Neutrophil (primary cell): Measurements from ENCODE around the gene CPNE2.
A peak's percentile ranks its signal among the peaks of the same experiment; 100 is the strongest.

Experiments used
- H3K27ac ChIP-seq: fragments of 200-600 bp; sonication (generic); 2 replicates; pipeline ENCODE4 v1.5.1; 2016; ENCODE audit warnings: mild to moderate bottlenecking, moderate library complexity
- H3K27me3 ChIP-seq: fragments of 200-600 bp; sonication (generic); 2 replicates; pipeline ENCODE4 v1.6.0; 2016; ENCODE audit warnings: mild to moderate bottlenecking
- H3K36me3 ChIP-seq: fragments of 200-600 bp; sonication (generic); 2 replicates; pipeline ENCODE4 v1.5.1; 2017
- H3K4me1 ChIP-seq, 2 experiments: fragments of 200-600 bp in 1 of 2; sonication (generic) in 1 of 2; 1 replicate in 1 of 2; 2 replicates in 1 of 2; pipeline versions ENCODE4 v1.5.1 to v1.6.1; 2013 to 2016; ENCODE audit warnings: low read depth in 1 of 2, low read length in 1 of 2, mild to moderate bottlenecking in 1 of 2, moderate library complexity in 1 of 2; ENCODE audit not compliant: control insufficient read depth in 1 of 2, insufficient read depth in 1 of 2
- H3K4me3 ChIP-seq, 2 experiments: fragments of 200-600 bp in 1 of 2; sonication (generic) in 1 of 2; 1 replicate in 1 of 2; 2 replicates in 1 of 2; pipeline ENCODE4 v1.5.1; 2013 to 2016; ENCODE audit warnings: low read depth in 1 of 2, low read length in 1 of 2, mild to moderate bottlenecking in 1 of 2, moderate library complexity in 1 of 2
- H3K9me3 ChIP-seq: fragments of 200-600 bp; sonication (generic); 2 replicates; pipeline ENCODE4 v1.5.1; 2016
- TF ChIP-seq, protein P1 (sequence below): fragments of 200-600 bp; sonication (generic); IDR thresholded peaks from 2 replicates; pipeline ENCODE4 v1.5.1; 2016; ENCODE audit warnings: antibody characterized with exemption

Gene CPNE2

GRCh38 chr16:57155702-57156350, 63.4 kb downstream of the CPNE2 start:
- TF ChIP-seq, protein P1, sequence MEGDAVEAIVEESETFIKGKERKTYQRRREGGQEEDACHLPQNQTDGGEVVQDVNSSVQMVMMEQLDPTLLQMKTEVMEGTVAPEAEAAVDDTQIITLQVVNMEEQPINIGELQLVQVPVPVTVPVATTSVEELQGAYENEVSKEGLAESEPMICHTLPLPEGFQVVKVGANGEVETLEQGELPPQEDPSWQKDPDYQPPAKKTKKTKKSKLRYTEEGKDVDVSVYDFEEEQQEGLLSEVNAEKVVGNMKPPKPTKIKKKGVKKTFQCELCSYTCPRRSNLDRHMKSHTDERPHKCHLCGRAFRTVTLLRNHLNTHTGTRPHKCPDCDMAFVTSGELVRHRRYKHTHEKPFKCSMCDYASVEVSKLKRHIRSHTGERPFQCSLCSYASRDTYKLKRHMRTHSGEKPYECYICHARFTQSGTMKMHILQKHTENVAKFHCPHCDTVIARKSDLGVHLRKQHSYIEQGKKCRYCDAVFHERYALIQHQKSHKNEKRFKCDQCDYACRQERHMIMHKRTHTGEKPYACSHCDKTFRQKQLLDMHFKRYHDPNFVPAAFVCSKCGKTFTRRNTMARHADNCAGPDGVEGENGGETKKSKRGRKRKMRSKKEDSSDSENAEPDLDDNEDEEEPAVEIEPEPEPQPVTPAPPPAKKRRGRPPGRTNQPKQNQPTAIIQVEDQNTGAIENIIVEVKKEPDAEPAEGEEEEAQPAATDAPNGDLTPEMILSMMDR: no peak
- H3K27ac ChIP-seq: peak overlapping the region; percentile 71
- H3K36me3 ChIP-seq: peaks cover 31% of the 10 kb centered on the region

GRCh38 chr16:57156351-57156703, 63.9 kb downstream of the CPNE2 start:
- H3K27ac ChIP-seq: peak overlapping the region; percentile 71
- H3K36me3 ChIP-seq: peaks cover 31% of the 10 kb centered on the region
- H3K4me3 ChIP-seq: peak overlapping the region in 1 of 2 experiments; percentile 16
- no peaks in the 10 kb centered on the region for H3K9me3 ChIP-seq
- no peaks in the 10 kb centered on the region for H3K27me3 ChIP-seq
- H3K4me1 ChIP-seq: peaks cover 64 to 76% of the 10 kb centered on the region in 2 experiments
- TF ChIP-seq, protein P1: no peak

More at GRCh38 chr16:57155702-57156350, 63.4 kb downstream of the CPNE2 start:
- no peaks in the 10 kb centered on the region for H3K27me3 ChIP-seq
- H3K4me3 ChIP-seq: peak overlapping the region in 1 of 2 experiments; percentile 16
- peaks cover 63 to 73% of the 10 kb centered on the region in 2 experiments for H3K4me1 ChIP-seq
- no peaks in the 10 kb centered on the region for H3K9me3 ChIP-seq

DNA sequence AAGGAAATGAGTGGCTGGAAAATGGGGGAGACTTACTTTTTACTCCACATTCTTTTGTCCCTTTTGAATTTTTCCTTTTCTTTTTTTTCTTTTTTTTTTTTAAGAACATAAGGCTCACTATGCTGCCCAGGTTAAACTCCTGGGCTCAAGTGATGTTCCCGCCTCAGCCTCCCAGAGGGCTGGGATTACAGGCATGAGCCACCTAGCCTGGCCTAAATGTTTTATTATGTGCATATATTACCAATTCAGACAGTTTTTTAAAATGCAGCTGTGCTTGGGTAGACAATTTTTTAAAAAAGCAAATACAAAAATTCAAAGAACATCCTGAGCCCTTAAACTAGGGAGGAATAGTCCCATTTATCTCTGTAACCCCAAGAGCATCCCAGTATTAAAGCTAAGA, 65.2 kb downstream of the CPNE2 start:
- TF ChIP-seq, protein P1: no peak
- Histone ChIP-seq H3K4me1 (peaks cover 56 to 64% of the 10 kb centered on the region in 2 experiments), H3K27me3 (no peaks in the 10 kb centered on the region), H3K27ac (peak overlapping the region; percentile 71), H3K36me3 (peaks cover 37% of the 10 kb centered on the region), H3K9me3 (no peaks in the 10 kb centered on the region), H3K4me3 (no peak overlapping the region)

DNA sequence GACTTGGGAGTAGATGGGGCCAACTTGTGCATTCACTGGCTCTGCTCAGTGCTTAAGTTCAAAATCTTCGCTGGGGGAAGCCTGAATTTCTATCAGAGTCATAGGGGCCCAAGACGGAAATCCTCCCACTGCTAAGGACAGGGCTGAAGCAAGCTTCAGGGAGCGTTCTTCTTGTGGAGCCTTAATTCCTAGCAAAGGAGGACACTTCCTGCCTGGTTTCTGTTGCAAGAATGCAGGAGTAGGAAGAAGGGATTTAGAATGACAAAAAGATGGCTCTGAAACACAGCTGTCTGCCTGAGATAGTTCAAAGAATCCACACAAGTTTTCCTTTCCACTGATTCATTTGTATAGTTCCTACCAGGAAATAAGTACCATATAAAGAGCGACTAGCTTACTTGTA, 67.1 kb downstream of the CPNE2 start:
- Histone ChIP-seq H3K4me1 (peaks cover 48 to 55% of the 10 kb centered on the region in 2 experiments), H3K36me3 (peaks cover 37% of the 10 kb centered on the region), H3K27ac (peak overlapping the region; percentile 59), H3K27me3 (no peaks in the 10 kb centered on the region), H3K9me3 (no peaks in the 10 kb centered on the region), H3K4me3 (no peak overlapping the region)
- TF ChIP-seq, protein P1: no peak

GRCh38 chr16:57163842-57164241, 71.5 kb downstream of the CPNE2 start:
- Histone ChIP-seq H3K27ac (no peak overlapping the region), H3K36me3 (peaks cover 52% of the 10 kb centered on the region), H3K27me3 (no peaks in the 10 kb centered on the region), H3K4me1 (peaks cover 41 to 45% of the 10 kb centered on the region in 2 experiments), H3K4me3 (no peak overlapping the region), H3K9me3 (no peaks in the 10 kb centered on the region)
- TF ChIP-seq, protein P1: no peak
